ENCODE measurements around the gene RAPGEF1.
A peak's percentile ranks its signal among the peaks of the same experiment; 100 is the strongest.

Gene RAPGEF1

GRCh38 chr9:131650254-131650653 is 89.6 kb downstream of the RAPGEF1 start:
- no peak for DNase-seq

GRCh38 chr9:131649646-131650045 is 90.2 kb downstream of the RAPGEF1 start:
- no peak for ATAC-seq
- DNase-seq = no peak

More at GRCh38 chr9:131650254-131650653, 89.6 kb downstream of the RAPGEF1 start:
- no peak for ATAC-seq

- peak; percentile 70 for ATAC-seq
- no peak for DNase-seq
Measured at GRCh38 chr9:131645078-131645776, 94.6 kb downstream of the RAPGEF1 start.

- DNase-seq (peak; percentile 52), ATAC-seq (peak; percentile 83)
Measured at GRCh38 chr9:131642496-131643083, 97.3 kb downstream of the RAPGEF1 start.

GRCh38 chr9:131641618-131642495 is 98.0 kb downstream of the RAPGEF1 start:
- DNase-seq = no peak
- ATAC-seq = no peak

GRCh38 chr9:131640438-131641137 is 99.3 kb downstream of the RAPGEF1 start:
- no peak for DNase-seq
- ATAC-seq = no peak

- ATAC-seq (no peak), DNase-seq (no peak)
Measured at GRCh38 chr9:131639769-131640437, 100.0 kb downstream of the RAPGEF1 start.

- no peak for DNase-seq
- no peak for ATAC-seq
Measured at GRCh38 chr9:131636593-131636992, 103.3 kb downstream of the RAPGEF1 start.

- ATAC-seq = no peak
- no peak for DNase-seq
Measured at GRCh38 chr9:131635892-131636291, 104.0 kb downstream of the RAPGEF1 start.

- ATAC-seq (peak; percentile 97), DNase-seq (peak; percentile 67)
Measured at GRCh38 chr9:131635285-131635684, 104.6 kb downstream of the RAPGEF1 start.

GRCh38 chr9:131633491-131634031 is 106.3 kb downstream of the RAPGEF1 start:
- no peak for DNase-seq
- no peak for ATAC-seq

GRCh38 chr9:131631306-131631705 is 108.6 kb downstream of the RAPGEF1 start:
- ATAC-seq (no peak), DNase-seq (no peak)

- ATAC-seq (peak; percentile 38), DNase-seq (peak; percentile 47)
Measured at GRCh38 chr9:131630205-131630831, 109.6 kb downstream of the RAPGEF1 start.

GRCh38 chr9:131629825-131630204 is 110.1 kb downstream of the RAPGEF1 start:
- ATAC-seq = peak; percentile 3

GRCh38 chr9:131629226-131629500 is 110.7 kb downstream of the RAPGEF1 start:
- DNase-seq (no peak), ATAC-seq (no peak)

More at GRCh38 chr9:131629825-131630204, 110.1 kb downstream of the RAPGEF1 start:
- DNase-seq = no peak

GRCh38 chr9:131628459-131629225 is 111.2 kb downstream of the RAPGEF1 start:
- ATAC-seq (no peak), DNase-seq (no peak)

GRCh38 chr9:131627648-131628458 is 112.0 kb downstream of the RAPGEF1 start:
- DNase-seq (peak; percentile 49), ATAC-seq (peak; percentile 62)

- no peak for ATAC-seq
Measured at GRCh38 chr9:131627326-131627647, 112.6 kb downstream of the RAPGEF1 start.

GRCh38 chr9:131625790-131626670 is 113.8 kb downstream of the RAPGEF1 start:
- no peak for ATAC-seq
- no peak for DNase-seq

More at GRCh38 chr9:131627326-131627647, 112.6 kb downstream of the RAPGEF1 start:
- DNase-seq = no peak
